Measurements from ENCODE around the gene RAD51B.

Gene RAD51B

DNA sequence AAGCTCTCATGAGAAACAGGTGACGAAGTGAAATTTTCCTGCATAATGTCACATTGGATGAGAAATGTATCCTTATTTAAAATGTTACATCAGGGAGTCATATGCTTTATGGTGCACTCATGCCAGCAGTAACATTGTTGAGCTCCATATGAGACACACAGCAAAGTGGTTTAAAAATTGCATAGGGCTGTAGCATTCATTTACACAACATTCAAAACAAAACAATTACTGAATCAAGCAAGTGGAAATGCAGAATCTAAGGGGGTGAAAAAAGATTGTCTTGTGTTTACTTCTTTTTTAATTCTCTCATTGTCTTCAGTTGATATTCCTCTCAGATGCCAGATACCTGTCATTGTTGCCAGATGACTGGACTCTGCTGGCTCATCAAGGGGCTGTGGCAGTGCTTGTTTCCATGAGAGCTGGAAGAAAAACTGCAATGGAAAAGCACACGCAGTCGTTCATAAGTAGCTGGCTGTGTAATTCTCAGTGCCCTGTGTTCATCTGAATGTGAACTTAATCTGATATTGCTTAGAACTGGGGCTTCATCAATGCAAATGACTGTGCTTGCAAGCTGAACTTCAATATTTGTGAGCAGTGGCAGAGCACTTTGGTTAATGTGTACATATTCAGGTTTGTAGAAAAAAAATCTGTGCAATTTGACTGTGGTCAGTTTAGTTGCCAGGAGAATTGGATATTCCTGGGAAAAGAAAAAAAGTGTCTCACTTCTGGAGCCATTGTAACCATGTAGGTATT lies 305.6 kb downstream of the RAD51B start:
- no peak for DNase-seq

DNA sequence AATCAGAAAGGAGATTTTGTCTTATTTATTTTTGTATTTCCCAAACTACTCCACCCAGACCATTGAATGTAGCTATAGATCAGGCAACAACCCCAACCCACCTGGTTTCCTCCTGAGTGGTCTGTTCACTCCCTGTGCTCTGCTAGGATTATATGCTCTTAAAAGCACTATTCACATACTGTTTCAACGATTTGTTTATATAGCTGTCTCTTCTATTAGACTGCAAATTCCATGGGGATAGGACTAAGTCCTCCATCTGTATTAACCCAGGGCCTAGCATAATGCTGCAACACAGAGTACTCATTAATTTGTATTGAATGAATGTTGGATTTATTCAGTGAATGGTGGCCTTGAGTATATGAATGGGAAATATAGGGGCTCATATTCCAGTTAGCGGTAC lies 307.6 kb downstream of the RAD51B start:
- DNase-seq: no peak

DNA sequence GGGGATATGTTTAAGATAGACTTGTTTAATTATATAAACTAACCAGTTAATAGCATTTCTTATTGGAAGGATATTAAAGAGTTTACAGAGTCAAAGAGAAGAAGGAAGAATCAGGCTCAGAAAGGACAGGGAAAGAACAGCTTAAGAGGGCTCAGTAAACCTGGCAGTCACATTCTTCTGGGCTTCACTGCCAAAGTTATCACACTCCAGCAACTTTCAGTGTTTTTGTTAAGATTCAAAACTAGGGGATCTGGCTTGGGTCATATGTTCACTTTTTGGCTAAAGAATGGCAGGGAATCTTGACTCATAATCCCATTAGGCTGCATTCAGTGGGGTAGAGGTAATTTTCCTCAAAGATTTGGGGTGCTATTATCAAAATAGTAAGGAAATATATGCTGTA lies 312.3 kb downstream of the RAD51B start:
- DNase-seq: no peak

DNA sequence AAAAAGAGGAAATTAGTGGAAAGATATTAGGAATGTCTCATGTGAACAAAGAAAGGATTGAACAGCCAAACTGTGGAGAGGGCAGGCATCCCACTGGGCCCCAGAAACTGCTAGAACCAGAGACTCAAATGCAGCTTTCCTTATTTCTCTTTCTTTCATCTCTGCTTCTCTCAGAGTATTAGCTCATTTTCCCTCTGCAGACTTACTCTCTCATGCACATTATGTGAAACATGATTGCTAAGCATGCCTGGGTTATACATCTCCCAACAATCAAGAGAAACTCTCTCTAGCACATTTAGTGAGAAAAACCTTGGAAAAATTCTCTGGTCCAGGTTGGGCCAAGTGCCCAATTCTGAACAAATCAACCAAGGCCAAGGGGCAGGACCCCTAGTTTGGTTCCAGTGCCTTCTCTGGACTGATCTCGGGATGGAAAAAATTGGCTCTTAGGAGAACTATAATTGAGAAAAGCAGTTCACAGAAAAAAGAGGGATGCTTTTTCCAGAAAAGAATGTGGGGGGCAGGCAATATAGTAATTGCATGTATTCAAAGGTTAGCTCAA lies 313.1 kb downstream of the RAD51B start:
- no peak for DNase-seq

DNA sequence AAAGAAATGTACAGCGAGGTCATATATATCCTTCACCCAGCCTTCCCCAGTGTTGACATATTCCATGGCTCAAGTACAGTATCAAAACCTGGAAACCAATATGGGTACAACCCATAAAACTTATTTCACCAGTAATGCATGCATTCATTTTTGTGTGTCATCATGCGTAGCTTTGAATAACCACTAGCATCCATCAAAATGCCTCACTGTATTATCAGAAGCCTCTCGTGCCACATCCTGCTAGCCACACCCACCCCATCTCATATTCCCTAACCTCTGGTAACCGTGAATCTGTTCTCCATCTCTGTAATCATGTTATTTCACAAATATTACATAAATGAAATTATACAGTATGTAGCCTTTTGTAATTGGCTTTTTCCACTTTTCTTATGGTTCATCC lies 314.3 kb downstream of the RAD51B start:
- DNase-seq: no peak

DNA sequence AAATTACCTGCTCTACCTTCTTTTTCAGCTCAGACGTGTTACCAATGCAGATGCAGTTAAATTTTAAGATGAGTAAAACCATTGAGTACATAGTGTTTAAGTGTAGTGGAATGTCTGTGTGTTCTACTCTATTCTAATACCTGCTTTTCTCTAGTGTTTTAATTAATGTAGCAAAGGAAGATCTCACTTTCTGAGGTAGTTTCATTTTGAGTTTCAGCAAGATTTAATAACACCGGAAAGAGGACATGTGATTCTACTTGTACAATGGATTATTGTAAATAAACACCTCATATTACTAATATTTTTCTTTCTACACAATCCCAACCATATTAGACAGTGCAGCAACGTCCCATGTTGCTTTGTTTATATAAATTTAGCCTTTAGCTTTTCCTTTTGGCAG lies 315.4 kb downstream of the RAD51B start:
- no peak for DNase-seq

DNA sequence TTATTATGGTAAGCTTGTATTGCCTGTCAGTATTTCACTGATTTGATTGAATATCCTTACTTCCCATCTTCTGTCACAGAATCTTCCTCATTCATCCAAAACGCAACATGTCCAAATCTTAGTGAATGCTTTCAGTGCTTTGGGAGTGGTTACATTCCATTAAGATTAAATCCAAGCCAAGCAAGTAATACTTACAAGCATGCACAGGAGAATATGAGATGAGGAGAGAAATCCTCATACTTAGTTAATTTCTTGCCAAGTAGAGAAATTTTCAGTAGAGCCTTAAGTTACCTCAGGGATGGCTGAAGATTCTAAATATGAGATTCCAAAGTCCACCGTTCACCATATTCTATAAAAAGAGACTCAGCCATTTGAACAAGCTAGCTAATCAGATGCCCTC lies 316.0 kb downstream of the RAD51B start:
- no peak for DNase-seq

DNA sequence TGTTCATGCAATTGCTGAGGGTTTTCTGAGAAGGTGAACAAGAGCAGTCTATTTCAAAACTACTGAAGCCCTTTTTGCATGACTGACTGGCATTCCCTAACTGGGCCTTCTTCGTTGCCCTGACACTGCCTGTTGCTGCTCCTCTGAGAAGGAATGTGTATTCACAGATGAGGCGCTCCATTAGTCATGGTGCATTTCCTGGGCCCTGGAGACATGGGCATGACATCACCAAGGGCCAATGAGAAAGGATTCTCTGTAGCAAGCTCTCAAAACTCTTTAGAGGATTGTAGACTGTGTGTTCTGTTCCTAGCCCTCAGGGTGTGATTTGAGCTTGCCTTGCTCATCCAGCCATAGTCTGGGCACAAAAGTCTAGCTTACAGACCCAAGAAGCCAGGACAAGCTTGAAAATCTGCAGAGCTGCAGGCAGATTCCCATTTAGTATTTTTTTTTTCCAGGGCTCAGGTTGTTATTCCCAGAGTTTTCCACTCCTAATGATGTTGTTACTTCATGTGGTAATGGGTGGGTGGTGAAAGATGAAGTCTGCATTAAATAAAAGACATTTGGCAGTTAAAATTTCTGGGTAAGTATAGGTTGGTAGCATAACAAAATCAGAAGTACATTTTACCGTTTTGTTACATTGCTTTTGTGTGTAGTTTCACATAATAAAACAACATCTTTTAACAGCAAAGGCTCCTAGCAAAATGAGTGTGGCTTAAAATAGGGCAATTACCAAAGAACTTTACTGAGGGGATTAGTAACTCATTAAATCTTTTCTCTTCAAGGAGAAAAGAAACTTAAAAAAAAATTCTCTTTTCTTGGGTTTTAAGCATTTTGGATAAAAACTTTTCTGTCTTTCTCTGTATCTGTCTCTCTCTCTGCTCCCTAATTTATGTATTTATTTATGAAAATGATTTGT lies 318.4 kb downstream of the RAD51B start:
- no peak for DNase-seq

DNA sequence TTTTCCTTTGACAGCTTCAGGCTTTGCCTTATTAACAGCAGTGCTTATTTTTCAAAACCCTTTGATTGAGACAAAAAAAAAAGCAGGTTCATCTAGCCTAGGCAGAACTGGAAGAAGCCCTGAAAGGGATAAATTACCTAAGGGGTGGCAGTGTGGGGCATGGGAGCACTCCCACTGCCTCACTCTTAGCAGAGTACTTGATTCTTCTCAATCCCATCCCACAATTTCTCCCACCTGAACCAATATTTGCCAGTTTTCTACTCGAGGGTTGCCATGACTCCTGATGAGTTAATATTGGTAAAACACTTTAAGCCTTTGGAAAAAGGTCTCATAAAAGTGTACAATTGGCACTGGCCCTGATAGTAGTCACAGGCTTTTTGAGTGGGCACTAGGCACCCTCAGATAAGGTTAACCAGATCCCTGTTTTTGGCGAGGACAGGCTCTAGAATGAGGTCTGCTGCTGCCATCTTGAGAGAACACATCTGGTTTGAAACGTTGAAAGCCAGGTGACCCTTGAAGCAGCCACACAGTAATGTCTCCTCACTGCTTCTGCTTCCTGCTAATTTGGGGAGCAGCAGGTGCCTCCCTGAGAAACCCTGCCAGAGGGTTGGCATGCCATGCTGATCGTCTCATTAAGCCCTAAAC lies 320.0 kb downstream of the RAD51B start:
- no peak for DNase-seq

DNA sequence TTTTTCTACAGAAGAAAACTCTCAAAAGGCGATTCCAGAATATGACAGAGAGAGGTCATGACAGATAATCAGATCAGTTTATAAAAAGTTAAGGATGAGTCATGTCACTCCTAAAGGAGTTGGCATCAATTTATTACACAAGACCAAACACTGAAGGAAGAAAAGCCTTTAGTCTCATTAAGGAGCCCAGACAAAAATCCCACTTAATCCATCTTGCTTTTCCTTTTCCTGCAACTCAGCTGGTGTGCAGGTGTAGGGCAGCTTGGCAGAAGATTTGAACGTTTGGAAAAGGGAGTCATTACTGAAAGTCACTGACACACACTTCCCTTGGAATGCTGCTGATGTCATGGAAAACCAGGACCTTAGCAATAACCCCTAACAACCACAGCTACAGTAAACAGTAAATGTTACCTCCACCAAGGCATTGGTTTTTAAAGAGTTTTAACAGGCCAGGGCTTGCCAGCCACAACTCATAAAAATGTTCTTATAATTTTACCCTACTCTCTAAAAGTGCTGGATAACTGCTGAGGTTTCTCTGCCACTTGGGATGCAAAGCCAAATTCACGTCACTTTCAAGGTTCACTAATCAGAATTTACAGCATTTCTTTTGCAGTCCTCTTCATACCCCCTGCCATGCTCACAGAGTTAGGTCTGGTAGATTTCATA lies 320.6 kb downstream of the RAD51B start:
- no peak for DNase-seq

DNA sequence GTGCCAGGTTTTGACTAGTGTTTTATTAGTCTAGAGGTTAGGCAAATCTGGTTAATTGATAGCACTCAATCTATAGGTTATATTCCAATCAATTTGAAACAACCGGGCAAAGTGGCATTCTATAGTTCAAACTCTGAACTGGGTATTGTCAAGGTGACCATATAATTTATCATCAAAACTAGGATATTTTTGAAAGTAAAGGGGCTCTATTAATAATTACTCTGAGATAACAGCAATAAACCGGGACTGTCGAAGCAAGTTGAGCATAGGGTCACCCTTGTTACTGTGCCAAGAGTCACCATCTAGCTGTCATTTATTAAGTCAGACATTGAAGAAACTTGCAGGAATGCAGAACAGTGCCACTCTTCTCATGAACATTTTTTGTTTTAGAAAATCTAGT lies 321.2 kb downstream of the RAD51B start:
- DNase-seq: no peak

DNA sequence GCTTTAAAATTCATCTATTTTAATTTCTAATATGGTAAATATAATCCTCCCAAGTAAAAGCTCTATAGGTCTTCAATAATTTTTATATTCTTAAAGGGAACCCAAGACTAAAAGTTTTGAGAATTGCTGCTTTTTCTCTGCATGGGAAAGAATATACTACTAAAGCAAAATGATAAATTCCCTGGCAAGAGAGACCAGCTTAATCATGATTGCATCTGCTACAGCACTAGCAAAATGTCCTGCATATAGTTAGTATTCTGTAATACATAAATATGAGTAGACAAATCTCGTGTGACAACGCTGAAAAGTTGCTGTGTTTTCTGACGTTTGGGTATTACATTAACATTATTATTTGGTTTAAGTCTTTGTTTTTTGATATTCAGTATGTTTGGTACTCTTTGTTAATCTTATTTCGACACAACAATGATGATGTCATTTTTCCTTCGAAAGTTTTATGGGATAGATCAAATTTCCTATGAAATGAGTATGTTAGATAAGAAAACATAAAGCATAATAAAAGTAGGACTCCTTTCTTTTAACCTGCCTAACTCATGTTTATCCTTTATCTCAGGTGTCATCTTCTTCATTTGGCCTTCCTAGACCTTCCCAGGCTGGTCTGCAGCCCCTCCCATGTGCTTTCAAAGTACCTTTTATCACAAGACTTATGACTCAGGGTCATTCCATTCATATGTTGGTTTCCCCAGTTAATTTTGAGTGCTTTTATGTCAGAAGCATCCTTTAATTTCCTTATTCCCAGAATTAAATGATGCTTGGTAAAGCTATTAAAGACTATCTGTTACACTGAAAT lies 321.9 kb downstream of the RAD51B start:
- no peak for DNase-seq

DNA sequence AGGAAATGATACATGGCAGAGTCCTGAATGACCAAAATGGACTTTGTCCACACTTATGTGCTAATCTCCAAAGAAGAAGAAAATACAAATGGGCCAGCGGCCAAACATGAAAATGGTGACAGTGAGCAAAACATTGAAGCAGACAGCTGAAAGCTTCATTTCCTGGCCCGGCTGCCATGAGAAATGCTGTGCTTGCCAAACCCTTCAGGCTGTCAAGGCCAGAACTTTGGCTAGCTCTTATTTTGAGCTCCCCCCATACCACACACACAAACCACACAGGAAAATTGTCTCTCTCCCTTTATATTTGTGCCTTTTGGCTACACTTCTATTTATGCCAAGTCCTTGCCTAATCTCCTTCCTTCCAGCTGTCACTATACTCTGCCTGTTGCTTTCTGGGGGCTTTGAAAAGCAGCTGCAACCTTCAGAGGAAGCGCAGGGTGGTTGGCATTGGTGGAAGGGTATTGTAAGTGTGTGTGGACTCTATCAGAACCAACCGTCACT lies 323.8 kb downstream of the RAD51B start:
- no peak for DNase-seq

DNA sequence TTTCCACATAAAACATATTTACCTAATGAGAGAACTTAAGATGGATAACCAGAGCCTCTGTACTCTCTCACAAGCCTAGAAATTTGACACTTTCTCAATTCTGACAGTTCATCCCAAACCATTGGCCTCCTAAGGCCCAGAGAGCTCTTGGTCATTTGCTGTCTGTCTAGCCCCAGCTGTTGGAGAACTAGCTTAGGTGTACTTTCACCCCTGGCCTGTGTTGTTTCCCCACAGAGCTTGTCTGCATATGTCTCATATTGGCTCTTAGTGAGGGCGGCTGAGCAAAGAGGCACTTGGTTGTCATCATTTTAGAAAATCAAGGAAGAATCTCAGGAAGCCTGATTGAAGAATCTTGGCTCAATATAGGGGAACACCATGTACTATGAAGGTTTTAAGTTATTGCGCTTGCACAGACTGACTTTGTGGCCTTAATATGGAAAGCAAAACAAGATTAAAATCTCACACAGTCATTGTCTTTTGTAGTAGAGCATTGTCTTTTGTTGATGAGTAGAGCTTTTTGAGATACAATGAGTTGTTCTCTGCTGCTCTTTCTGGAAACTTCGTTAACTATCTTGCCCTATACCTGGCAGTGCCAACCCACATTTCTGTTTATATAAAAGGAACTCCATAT lies 324.6 kb downstream of the RAD51B start:
- no peak for DNase-seq

DNA sequence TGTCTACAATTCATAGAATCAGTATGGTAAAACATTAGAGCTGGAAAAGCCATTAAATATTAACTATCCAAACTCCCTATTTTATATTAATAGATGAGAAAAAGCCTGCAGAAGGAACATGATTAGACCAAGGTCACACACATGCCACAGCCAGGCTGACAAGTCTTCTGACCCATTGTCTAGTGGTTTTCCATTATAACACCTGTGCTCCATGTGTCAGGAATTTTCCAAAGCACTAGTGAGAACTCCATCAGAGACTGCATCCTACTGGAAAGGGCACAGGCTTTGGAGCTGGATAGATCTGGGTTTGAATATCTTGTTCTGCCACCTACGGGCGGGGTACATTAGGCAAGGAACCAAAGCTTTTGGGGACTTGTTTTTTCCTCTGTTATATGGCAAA lies 325.5 kb downstream of the RAD51B start:
- DNase-seq: no peak

DNA sequence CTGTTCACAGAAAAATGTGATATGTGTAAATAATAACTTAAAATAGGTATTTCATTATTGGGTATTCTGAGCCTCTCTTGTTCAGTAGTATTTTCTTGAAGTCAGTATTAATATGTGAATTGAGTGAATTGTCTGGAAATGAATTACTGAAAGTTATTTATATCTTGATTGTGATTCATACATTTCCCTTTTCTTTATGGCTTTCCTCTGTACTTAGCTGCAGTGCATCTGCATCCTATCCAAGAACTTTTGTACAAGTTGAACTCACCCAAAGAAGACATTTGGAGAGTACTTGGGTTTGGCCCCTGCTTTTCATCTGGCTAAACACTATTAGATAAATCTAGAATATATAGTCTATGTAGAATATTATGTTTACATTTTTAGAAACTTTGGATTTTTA lies 326.0 kb downstream of the RAD51B start:
- DNase-seq: no peak

DNA sequence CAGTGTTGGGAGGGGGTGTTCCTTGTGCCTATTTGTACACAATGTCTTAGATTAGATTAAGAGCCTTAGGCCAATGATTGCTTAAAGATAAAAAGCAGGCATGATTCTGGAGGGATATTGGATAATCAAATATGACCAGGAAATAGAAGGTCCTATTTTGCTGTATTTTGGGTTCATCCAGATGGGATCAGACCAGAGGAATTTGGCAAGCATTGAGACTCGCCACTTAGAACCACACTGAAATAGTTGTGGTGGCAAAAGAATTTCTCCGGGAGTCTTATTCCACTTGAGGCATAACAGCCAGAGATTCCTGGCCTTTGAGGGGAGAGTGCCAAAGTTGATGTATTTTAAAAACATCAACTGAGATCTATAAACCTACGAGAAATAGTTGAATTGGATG lies 327.2 kb downstream of the RAD51B start:
- DNase-seq: no peak

DNA sequence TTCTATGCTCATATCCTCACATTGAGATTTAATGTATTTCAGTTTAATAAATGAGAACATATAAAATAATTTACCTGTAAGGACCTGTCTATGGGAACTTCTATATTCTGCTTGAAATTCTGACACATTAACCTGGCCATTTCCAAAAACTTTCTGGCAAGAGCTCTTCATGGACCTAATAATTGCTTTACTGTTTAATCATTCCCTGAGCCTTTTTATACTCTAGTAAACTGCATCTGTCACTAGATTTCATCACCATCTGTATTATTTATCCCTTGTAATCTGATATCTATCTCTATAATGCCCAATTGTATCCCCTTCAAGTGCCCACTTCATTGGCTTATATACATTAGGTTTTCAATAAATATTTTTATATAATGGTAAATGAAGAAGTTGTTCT lies 327.7 kb downstream of the RAD51B start:
- no peak for DNase-seq

DNA sequence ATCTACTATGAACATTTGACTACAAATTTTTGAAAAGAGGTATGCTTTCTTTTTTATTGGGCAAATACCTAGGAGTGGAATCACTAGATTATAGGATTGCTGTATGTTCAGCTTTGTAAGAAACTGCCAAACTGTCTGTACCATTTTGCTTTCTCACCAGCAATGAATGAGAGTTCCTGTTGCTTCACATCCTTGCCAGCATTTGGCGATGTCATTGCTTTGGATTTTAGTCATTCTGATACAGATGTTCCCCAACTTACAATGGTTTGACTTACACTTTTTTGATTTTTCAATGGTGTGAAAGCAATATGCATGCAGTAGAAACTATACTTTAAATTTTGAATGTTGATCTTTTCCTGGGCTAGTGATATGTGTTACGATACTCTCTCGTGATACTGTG lies 328.7 kb downstream of the RAD51B start:
- no peak for DNase-seq

DNA sequence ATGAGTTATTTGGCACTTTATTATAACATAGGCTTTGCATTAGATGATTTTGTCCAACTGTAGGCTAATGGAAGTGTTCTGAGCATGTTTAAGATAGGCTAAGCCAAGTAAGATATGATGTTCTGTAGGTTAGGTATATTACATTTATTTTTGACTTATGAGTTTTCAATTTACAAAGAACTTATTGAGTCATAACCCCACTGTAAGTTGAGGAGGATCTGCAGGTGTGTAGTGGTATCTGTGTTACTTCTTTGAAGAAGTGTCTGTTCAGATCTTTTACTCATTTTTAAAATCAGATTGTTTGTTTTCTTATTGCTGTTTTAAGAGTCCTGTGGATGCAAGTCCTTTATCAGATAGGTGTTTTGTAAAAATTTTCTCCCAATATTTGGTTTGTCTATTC lies 329.2 kb downstream of the RAD51B start:
- no peak for DNase-seq

DNA sequence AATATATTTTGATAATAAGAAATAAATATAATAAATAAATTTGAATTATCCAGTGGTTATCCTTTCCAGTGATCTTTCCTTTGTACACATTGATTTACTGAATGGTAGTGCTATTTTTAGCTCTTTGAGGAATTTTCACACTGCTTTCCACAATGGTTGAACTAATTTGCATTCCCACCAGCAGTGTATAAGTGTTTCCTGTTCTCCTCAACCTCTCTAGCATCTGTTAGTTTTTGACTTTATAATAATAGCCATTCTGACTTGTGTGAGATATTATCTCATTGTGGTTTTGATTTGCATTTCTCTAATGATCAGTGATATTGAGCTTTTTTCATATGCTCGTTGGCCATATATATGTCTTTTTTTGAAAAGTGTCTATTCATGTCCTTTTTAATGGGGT lies 333.7 kb downstream of the RAD51B start:
- no peak for DNase-seq
